GM19193 (cell line): ENCODE measurements around the gene GDF10.

Experiments
- POLR2A ChIP-seq: IDR thresholded peaks from 4 replicates; pipeline ENCODE4 v1.6.1; 2011; ENCODE audit not compliant: insufficient read depth, insufficient read length; ENCODE audit errors: extremely low read depth

GDF10 gene

DNA sequence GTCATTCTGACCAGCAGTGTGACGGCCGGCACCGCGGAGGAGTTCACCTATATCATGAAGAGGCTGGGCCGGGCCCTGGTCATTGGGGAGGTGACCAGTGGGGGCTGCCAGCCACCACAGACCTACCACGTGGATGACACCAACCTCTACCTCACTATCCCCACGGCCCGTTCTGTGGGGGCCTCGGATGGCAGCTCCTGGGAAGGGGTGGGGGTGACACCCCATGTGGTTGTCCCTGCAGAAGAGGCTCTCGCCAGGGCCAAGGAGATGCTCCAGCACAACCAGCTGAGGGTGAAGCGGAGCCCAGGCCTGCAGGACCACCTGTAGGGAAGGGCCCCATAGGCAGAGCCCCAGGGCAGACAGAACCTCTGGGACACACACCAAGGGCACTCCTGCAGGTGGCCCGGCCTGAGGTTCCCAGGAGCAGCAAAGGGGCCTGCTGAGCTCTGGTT, 57.2 kb downstream of the GDF10 start:
- TF ChIP-seq POLR2A, result no peak

DNA sequence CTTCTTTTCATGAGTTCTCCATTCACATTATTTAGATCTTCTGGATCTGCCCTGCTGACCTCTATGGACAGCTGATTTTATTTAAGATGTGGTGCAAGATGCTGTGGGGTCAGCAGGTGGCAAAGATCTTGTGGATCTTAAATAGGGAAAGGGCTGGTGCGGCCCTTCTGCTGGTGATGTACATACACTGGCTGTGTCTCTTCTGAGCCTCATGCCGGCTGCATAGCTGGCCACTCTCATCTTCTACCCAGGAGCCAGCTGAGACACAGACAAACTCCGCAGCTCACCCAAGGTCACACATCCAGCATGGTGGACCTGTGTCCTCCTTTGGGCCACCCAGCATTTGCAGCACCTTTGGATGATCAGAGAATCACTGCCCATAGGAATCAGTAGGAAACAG, 57.9 kb downstream of the GDF10 start:
- TF ChIP-seq POLR2A, result no peak

GRCh38 chr10:47358457-47358856, 58.5 kb downstream of the GDF10 start:
- TF ChIP-seq POLR2A, result no peak

GRCh38 chr10:47359101-47359500, 59.1 kb downstream of the GDF10 start:
- TF ChIP-seq POLR2A, result no peak

GRCh38 chr10:47359626-47360418, 59.8 kb downstream of the GDF10 start:
- no peak for TF ChIP-seq POLR2A

- TF ChIP-seq POLR2A, result no peak
Observed at GRCh38 chr10:47360419-47361040, 60.5 kb downstream of the GDF10 start.

- TF ChIP-seq POLR2A, result no peak
Observed at GRCh38 chr10:47361293-47361692, 61.3 kb downstream of the GDF10 start.

DNA sequence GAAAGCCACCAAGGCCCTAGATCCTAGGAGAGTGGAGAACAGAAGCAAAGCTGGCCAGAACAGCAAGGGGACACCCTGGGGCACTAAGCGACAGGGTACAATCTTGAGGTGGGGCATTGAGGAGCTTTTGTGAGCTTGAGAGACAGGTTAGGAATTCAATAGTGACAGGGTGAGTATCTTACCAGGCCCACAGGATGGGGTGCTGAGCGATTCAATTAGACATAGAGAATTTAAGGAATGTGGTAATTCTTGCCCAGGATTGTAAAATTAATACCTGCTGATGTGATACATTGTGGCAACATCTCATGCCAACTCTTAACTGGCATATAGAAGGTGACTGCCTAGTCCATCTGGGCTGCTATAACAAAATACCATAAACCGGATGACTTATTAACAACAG, 62.2 kb downstream of the GDF10 start:
- TF ChIP-seq POLR2A, result no peak
